ENCODE measurements around the gene SMIM9.

SMIM9 gene

DNA sequence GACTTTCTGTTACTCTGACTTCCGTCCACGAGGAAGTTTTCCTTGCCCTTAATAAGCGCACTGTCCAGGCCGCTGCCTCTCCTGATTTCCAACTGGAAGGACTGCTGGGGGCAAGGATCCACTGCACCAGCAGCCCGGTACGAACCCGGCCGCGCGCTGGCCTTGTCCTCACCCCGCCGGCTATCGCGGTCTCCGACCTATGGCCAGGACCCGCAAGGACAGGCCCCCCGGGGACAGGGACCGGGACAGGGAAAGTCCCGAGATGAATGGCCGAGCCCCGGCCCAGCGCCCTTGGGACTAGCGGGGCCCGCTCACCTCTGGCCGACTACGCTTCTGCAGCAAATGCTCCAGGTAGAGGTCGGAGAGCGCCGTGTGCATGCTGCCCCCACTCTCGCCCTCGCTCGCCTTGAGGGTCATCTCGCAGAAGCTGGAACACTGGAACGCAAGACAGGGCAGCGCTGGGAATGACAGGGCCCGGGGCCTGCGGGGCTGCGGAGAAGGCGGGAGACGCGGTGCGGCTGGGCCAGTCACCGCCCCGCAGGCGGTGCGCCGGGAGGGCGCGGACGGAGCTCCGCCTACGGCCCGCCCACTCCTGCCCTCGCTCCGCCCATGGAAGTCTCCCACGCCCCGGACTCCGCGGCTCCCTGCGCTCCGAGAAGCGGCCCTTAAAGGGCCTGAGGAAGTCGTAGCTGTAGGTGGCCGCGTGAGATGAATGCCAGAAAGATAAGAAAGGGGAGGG is 29.3 kb downstream of the SMIM9 start, which contains the start of gene MPP1:
TSS of gene MPP1 (minus strand) at position 529 of the 739 bp plus-strand sequence. CDS start at position 417, 112 bp downstream.
- TF ChIP-seq GABPA (IDR thresholded peaks at IDR 0.05; ENCODE audit: low read depth) = no peak
- no peak for TF ChIP-seq POLR2AphosphoS5 (IDR thresholded peaks at IDR 0.05; ENCODE audit: low read depth)
- 0 out of 2 replicates have a peak, but pooled peaks have one; percentile 6 for TF ChIP-seq SPI1 (IDR thresholded peaks at IDR 0.05; ENCODE audit: borderline replicate concordance, low read depth)
- Histone ChIP-seq H3K27ac (replicated peaks) (peak within 1 kb of the TSS; percentile 82), H3K27me3 (ENCODE audit: insufficient read depth, poor library complexity, severe bottlenecking) (no peaks in the 10 kb centered on the region), H3K4me3 (replicated peaks; ENCODE audit: insufficient read depth, low read length) (peak within 1 kb of the TSS; percentile 64)
- DNase-seq (ENCODE audit: low read depth in 1 of 2, low spot score in 1 of 2) = peak; percentile 60 to 73

DNA sequence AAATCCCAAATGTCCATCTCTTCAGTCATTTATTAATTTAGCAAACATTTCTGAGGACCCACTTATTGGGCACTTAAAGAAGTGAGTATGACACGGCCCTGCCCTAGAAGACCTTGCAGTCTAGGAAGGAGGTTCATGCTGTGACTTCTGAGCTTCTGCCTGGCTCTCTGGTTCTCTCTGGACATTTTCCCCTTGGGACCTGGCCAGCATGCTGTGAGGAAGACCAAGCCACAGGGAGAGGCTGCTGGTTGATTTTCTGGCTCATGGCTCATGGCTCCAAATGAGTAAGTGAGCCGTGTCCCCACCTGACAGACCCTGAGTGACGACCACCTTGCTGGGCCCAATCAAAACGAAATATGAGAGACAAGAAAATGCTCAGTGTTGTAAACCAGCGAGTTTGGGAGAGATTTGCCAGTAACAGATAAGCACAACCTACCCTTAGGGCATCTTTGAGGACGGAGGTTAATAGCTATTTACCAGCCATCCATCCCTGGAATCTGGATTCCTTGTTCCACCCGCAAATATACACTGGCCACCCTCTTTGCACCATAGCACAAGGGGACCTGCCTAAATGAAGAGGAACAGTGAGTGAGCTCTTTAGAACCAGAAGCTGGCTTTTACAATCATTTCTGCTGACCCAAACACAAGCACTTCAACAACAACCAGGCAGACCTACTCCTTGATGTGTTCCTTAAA is 30.1 kb downstream of the SMIM9 start:
- H3K27me3 ChIP-seq (ENCODE audit: insufficient read depth, poor library complexity, severe bottlenecking) = no peaks in the 10 kb centered on the region
- peak overlapping the region; percentile 64 for H3K4me3 ChIP-seq (replicated peaks; ENCODE audit: insufficient read depth, low read length)
- H3K27ac ChIP-seq (replicated peaks) = peak overlapping the region; percentile 82
- no peak for TF ChIP-seq GABPA (IDR thresholded peaks at IDR 0.05; ENCODE audit: low read depth)
- TF ChIP-seq, protein P1, sequence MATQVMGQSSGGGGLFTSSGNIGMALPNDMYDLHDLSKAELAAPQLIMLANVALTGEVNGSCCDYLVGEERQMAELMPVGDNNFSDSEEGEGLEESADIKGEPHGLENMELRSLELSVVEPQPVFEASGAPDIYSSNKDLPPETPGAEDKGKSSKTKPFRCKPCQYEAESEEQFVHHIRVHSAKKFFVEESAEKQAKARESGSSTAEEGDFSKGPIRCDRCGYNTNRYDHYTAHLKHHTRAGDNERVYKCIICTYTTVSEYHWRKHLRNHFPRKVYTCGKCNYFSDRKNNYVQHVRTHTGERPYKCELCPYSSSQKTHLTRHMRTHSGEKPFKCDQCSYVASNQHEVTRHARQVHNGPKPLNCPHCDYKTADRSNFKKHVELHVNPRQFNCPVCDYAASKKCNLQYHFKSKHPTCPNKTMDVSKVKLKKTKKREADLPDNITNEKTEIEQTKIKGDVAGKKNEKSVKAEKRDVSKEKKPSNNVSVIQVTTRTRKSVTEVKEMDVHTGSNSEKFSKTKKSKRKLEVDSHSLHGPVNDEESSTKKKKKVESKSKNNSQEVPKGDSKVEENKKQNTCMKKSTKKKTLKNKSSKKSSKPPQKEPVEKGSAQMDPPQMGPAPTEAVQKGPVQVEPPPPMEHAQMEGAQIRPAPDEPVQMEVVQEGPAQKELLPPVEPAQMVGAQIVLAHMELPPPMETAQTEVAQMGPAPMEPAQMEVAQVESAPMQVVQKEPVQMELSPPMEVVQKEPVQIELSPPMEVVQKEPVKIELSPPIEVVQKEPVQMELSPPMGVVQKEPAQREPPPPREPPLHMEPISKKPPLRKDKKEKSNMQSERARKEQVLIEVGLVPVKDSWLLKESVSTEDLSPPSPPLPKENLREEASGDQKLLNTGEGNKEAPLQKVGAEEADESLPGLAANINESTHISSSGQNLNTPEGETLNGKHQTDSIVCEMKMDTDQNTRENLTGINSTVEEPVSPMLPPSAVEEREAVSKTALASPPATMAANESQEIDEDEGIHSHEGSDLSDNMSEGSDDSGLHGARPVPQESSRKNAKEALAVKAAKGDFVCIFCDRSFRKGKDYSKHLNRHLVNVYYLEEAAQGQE (IDR thresholded peaks at IDR 0.05; ENCODE audit: insufficient replicate concordance, low read depth) = no peak
- TF ChIP-seq, protein P2, sequence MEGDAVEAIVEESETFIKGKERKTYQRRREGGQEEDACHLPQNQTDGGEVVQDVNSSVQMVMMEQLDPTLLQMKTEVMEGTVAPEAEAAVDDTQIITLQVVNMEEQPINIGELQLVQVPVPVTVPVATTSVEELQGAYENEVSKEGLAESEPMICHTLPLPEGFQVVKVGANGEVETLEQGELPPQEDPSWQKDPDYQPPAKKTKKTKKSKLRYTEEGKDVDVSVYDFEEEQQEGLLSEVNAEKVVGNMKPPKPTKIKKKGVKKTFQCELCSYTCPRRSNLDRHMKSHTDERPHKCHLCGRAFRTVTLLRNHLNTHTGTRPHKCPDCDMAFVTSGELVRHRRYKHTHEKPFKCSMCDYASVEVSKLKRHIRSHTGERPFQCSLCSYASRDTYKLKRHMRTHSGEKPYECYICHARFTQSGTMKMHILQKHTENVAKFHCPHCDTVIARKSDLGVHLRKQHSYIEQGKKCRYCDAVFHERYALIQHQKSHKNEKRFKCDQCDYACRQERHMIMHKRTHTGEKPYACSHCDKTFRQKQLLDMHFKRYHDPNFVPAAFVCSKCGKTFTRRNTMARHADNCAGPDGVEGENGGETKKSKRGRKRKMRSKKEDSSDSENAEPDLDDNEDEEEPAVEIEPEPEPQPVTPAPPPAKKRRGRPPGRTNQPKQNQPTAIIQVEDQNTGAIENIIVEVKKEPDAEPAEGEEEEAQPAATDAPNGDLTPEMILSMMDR (IDR thresholded peaks at IDR 0.05; ENCODE audit: insufficient read depth, low read length) = no peak
- TF ChIP-seq POLR2AphosphoS5 (IDR thresholded peaks at IDR 0.05; ENCODE audit: low read depth) = no peak
- TF ChIP-seq SPI1 (IDR thresholded peaks at IDR 0.05; ENCODE audit: borderline replicate concordance, low read depth) = no peak
- DNase-seq (ENCODE audit: low read depth in 1 of 2, low spot score in 1 of 2) = no peak

DNA sequence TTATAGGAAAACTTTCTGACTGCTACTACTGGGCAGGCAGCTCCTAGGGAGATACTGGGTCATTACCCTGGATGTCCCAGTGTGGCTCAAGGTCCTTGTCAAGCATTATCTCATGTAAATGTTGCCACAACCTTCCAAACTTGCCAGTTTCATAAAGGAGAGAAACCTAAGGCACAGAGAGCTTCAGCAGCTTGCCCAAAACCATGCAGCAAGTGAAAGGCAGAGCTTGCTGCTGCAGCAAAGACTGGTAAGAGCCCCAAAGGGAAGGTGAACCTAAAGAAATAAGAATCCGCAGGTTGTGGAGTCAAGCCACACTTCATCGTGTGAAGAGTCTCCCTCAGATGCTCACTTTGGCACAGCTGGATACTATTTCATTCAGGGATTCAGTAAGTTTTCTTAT is 31.5 kb downstream of the SMIM9 start:
- TF ChIP-seq, protein P2 (IDR thresholded peaks at IDR 0.05; ENCODE audit: insufficient read depth, low read length) = no peak
- TF ChIP-seq GABPA (IDR thresholded peaks at IDR 0.05; ENCODE audit: low read depth) (no peak), SPI1 (IDR thresholded peaks at IDR 0.05; ENCODE audit: borderline replicate concordance, low read depth) (no peak), POLR2AphosphoS5 (IDR thresholded peaks at IDR 0.05; ENCODE audit: low read depth) (no peak)
- TF ChIP-seq, protein P1 (IDR thresholded peaks at IDR 0.05; ENCODE audit: insufficient replicate concordance, low read depth) = no peak
- H3K4me3 ChIP-seq (replicated peaks; ENCODE audit: insufficient read depth, low read length) = no peak overlapping the region

More for the DNA sequence above, 31.5 kb downstream of the SMIM9 start:
- Histone ChIP-seq H3K27me3 (ENCODE audit: insufficient read depth, poor library complexity, severe bottlenecking) (no peaks in the 10 kb centered on the region), H3K27ac (replicated peaks) (peak overlapping the region; percentile 82)
- no peak for DNase-seq (ENCODE audit: low read depth in 1 of 2, low spot score in 1 of 2)

Data from HL-60 (cell line).